Stomach (tissue), 4 donors: ENCODE data around the gene WDR17.

Source experiments
- POLR2A ChIP-seq, 4 donors: fragments of 450-650 bp; IDR thresholded peaks; one replicate each; pipeline ENCODE4 v1.6.1; 2016; ENCODE audit warnings: antibody characterized with exemption in 4 of 4, control low read depth in 2 of 4, mild to moderate bottlenecking in 1 of 4, moderate library complexity in 1 of 4
- POLR2AphosphoS5 ChIP-seq, 3 donors: sonication (generic); formaldehyde crosslinking; IDR thresholded peaks; one replicate each; pipeline ENCODE4 v1.6.1; 2016; ENCODE audit warnings: antibody characterized with exemption in 3 of 3

- TF ChIP-seq POLR2A (IDR thresholded peaks at IDR 0.05) (no peak), POLR2AphosphoS5 (IDR thresholded peaks at IDR 0.05) (no peak)
These were observed 72.0 kb downstream of the WDR17 start for GRCh38 chr4:176137631-176138030.
